Astrocyte (in vitro differentiated cells and primary cell): ENCODE data around the gene TBXT. TPM values are rescaled to one million over a fixed set of nuclear protein-coding genes. Genes with fewer than 3 reads are reported as not detected.

ENCODE experiments used
- DNase-seq: peaks from one replicate; pipeline ENCODE4 v3.0.0-alpha.2; 2010; ENCODE audit warnings: low read depth
- FAIRE-seq: peaks from 2 replicates; lab custom pipeline; 2011; peaks lifted over from hg19 to GRCh38; lab: Jason Lieb, UNC
- H2AFZ ChIP-seq: 2 replicates; pipeline ENCODE4 v1.6.0; 2012; ENCODE audit warnings: low read depth, low read length, inconsistent platforms
- H3K27ac ChIP-seq: 2 replicates; pipeline ENCODE4 v1.5.1; 2011; ENCODE audit warnings: low read depth, low read length, inconsistent platforms
- H3K27me3 ChIP-seq: 2 replicates; pipeline ENCODE4 v1.6.0; 2011; ENCODE audit warnings: low read length, inconsistent platforms; ENCODE audit not compliant: insufficient read depth
- H3K36me3 ChIP-seq: 2 replicates; pipeline ENCODE4 v1.5.1; 2011; ENCODE audit warnings: low read length, inconsistent platforms; ENCODE audit not compliant: insufficient read depth
- H3K4me1 ChIP-seq: 2 replicates; pipeline ENCODE4 v1.5.1; 2011; ENCODE audit warnings: low read length, inconsistent platforms; ENCODE audit not compliant: insufficient read depth
- H3K4me2 ChIP-seq: 2 replicates; pipeline ENCODE4 v1.6.0; 2012; ENCODE audit warnings: low read length, inconsistent platforms
- H3K4me3 ChIP-seq: 2 replicates; pipeline ENCODE4 v1.5.1; 2011; ENCODE audit warnings: low read depth, mild to moderate bottlenecking, low read length, inconsistent platforms; ENCODE audit not compliant: insufficient read depth
- H3K79me2 ChIP-seq: 2 replicates; pipeline ENCODE4 v1.6.0; 2012; ENCODE audit warnings: mild to moderate bottlenecking, low read length, inconsistent platforms; ENCODE audit not compliant: insufficient read depth
- H3K9ac ChIP-seq: 2 replicates; pipeline ENCODE4 v1.6.0; 2012; ENCODE audit warnings: mild to moderate bottlenecking, low read length, inconsistent platforms
- H3K9me3 ChIP-seq: 2 replicates; pipeline ENCODE4 v1.5.1; 2012; ENCODE audit warnings: low read depth, mild to moderate bottlenecking, low read length, inconsistent platforms; ENCODE audit not compliant: insufficient read depth
- H4K20me1 ChIP-seq: 2 replicates; pipeline ENCODE4 v1.6.0; 2012; ENCODE audit warnings: low read length, inconsistent platforms; ENCODE audit not compliant: insufficient read depth
- H3K27ac Mint-ChIP-seq: one replicate; pipeline ENCODE4 v1.8.0; 2021; ENCODE audit warnings: mild to moderate bottlenecking, mixed read lengths; ENCODE audit not compliant: unreplicated experiment
- H3K27me3 Mint-ChIP-seq: one replicate; pipeline ENCODE4 v1.8.0; 2021; ENCODE audit warnings: low read depth, mixed read lengths; ENCODE audit not compliant: unreplicated experiment
- H3K36me3 Mint-ChIP-seq: one replicate; pipeline ENCODE4 v1.8.0; 2021; ENCODE audit warnings: low read depth, mixed read lengths; ENCODE audit not compliant: unreplicated experiment
- H3K4me1 Mint-ChIP-seq: one replicate; pipeline ENCODE4 v1.8.0; 2021; ENCODE audit warnings: low read depth, mixed read lengths; ENCODE audit not compliant: unreplicated experiment
- H3K4me3 Mint-ChIP-seq: one replicate; pipeline ENCODE4 v1.8.0; 2021; ENCODE audit warnings: mild to moderate bottlenecking, moderate library complexity, mixed read lengths; ENCODE audit not compliant: unreplicated experiment
- H3K9me3 Mint-ChIP-seq: one replicate; pipeline ENCODE4 v1.8.0; 2021; ENCODE audit warnings: mild to moderate bottlenecking, mixed read lengths; ENCODE audit not compliant: unreplicated experiment
- EZH2 ChIP-seq: IDR thresholded peaks from 2 replicates; pipeline ENCODE4 v1.6.1; 2012; ENCODE audit warnings: mild to moderate bottlenecking, low read length, inconsistent platforms; ENCODE audit not compliant: insufficient read depth
- total RNA-seq: library from RNA; stranded (reverse); gene quantifications from 2 replicates; pipeline ENCODE4 v1.2.1, GENCODE V29; 2021
- TF ChIP-seq, protein P1 (sequence below): IDR thresholded peaks from 2 replicates; pipeline ENCODE4 v1.5.1; 2011; ENCODE audit warnings: low read depth, mild to moderate bottlenecking, inconsistent platforms, low read length, moderate library complexity; ENCODE audit not compliant: insufficient read depth

The TBXT gene
- total RNA-seq, 1 donor from 2014 or later = not detected

DNA sequence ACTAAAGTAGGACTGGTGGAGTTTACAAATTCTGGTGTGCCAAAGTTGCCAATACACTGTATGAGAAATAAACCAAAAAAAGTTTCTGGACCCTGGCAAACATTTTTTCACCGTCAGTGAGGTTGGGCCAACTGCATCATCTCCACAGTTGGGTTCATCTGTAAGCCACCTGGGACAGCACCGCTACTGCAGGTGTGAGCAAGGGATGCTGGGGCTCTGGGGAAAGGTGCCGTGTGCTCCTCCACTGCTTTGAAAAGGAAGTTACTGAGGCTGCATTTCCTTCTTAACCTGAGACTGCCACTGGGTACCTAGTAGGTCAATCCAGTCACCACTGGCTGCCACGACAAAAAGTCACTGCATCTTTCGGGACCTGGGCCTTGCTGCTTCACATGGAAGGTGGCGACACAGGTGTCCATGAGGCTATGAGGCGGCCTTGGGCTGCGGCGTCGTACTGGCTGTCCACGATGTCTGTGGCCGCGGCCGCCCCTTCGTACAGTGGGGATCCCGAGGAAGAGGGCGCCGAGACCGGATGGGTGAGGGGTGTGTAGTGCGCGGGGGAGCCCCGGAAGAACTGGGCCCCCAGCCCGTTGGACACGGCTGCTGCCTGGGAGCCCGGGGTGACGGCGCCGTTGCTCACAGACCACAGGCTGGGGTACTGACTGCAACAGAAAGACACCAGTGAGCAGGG is 9.6 kb downstream of the TBXT start:
- Histone ChIP-seq H2AFZ (no peak overlapping the region), H3K4me1 (no peaks in the 10 kb centered on the region), H3K27ac (no peak overlapping the region), H3K9me3 (no peaks in the 10 kb centered on the region), H4K20me1 (no peaks in the 10 kb centered on the region), H3K4me2 (no peak overlapping the region), H3K9ac (no peak overlapping the region), H3K4me3 (no peak overlapping the region), H3K27me3 (peaks cover 2% of the 10 kb centered on the region), H3K36me3 (no peaks in the 10 kb centered on the region), H3K79me2 (no peaks in the 10 kb centered on the region)
- Mint-ChIP-seq H3K4me3 (no peak overlapping the region), H3K27ac (no peak overlapping the region), H3K9me3 (peaks cover 2% of the 10 kb centered on the region), H3K27me3 (peaks cover 44% of the 10 kb centered on the region), H3K36me3 (no peaks in the 10 kb centered on the region), H3K4me1 (no peaks in the 10 kb centered on the region)
- TF ChIP-seq, protein P1, sequence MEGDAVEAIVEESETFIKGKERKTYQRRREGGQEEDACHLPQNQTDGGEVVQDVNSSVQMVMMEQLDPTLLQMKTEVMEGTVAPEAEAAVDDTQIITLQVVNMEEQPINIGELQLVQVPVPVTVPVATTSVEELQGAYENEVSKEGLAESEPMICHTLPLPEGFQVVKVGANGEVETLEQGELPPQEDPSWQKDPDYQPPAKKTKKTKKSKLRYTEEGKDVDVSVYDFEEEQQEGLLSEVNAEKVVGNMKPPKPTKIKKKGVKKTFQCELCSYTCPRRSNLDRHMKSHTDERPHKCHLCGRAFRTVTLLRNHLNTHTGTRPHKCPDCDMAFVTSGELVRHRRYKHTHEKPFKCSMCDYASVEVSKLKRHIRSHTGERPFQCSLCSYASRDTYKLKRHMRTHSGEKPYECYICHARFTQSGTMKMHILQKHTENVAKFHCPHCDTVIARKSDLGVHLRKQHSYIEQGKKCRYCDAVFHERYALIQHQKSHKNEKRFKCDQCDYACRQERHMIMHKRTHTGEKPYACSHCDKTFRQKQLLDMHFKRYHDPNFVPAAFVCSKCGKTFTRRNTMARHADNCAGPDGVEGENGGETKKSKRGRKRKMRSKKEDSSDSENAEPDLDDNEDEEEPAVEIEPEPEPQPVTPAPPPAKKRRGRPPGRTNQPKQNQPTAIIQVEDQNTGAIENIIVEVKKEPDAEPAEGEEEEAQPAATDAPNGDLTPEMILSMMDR = no peak
- no peak for TF ChIP-seq EZH2
- DNase-seq (no peak), FAIRE-seq (no peak)

GRCh38 chr6:166156942-166157341 is 10.7 kb downstream of the TBXT start:
- Histone ChIP-seq H4K20me1 (no peaks in the 10 kb centered on the region), H3K36me3 (no peaks in the 10 kb centered on the region), H3K4me1 (no peaks in the 10 kb centered on the region), H2AFZ (no peak overlapping the region), H3K4me3 (no peak overlapping the region), H3K9ac (no peak overlapping the region), H3K9me3 (no peaks in the 10 kb centered on the region), H3K79me2 (no peaks in the 10 kb centered on the region), H3K27ac (no peak overlapping the region), H3K27me3 (peaks cover 2% of the 10 kb centered on the region), H3K4me2 (no peak overlapping the region)
- peaks cover 37% of the 10 kb centered on the region for H3K27me3 Mint-ChIP-seq
- no peak for DNase-seq
- H3K9me3 Mint-ChIP-seq = no peaks in the 10 kb centered on the region
- H3K4me3 Mint-ChIP-seq = no peak overlapping the region
- TF ChIP-seq, protein P1 = no peak
- TF ChIP-seq EZH2 = no peak
- no peaks in the 10 kb centered on the region for H3K4me1 Mint-ChIP-seq
- FAIRE-seq = no peak
- H3K36me3 Mint-ChIP-seq = no peaks in the 10 kb centered on the region
- H3K27ac Mint-ChIP-seq = no peak overlapping the region

DNA sequence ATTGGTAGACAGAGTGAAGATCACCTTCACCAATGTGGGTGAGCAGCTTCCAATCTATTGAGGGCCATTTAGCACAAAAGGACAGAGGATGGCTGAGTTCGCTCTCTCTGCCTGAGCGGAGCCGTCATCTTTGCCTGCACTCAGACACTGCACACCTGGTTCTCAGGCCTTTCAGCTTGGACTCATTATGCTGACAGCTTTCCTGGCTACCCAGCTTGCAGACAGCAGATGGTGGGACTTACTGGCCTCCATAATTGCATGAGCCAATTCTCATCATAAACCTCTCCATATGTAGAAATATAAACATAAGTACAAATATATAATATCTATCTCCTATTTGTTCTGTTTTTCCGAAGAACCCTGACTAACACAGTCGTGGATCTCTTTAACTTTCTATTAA is 13.7 kb downstream of the TBXT start:
- Histone ChIP-seq H3K4me3 (no peak overlapping the region), H3K27ac (no peak overlapping the region), H3K4me1 (no peaks in the 10 kb centered on the region), H4K20me1 (no peaks in the 10 kb centered on the region), H3K4me2 (no peak overlapping the region), H2AFZ (no peak overlapping the region), H3K27me3 (no peaks in the 10 kb centered on the region), H3K9me3 (peaks cover 7% of the 10 kb centered on the region), H3K36me3 (no peaks in the 10 kb centered on the region), H3K9ac (no peak overlapping the region), H3K79me2 (no peaks in the 10 kb centered on the region)
- Mint-ChIP-seq H3K27ac (no peak overlapping the region), H3K36me3 (no peaks in the 10 kb centered on the region), H3K4me3 (no peak overlapping the region), H3K4me1 (no peaks in the 10 kb centered on the region), H3K27me3 (peaks cover 17% of the 10 kb centered on the region), H3K9me3 (peaks cover 2% of the 10 kb centered on the region)
- no peak for TF ChIP-seq EZH2
- TF ChIP-seq, protein P1 = no peak
- no peak for DNase-seq
- FAIRE-seq = no peak
